GM23338 (cell line): ENCODE measurements around the gene CDC73. TPM values are rescaled to one million over a fixed set of nuclear protein-coding genes. Genes with fewer than 3 reads are reported as not detected.

Experiments
- ATAC-seq: fragments of 200-7000 bp; cut with Tn5 transposase; 3 replicates; pipeline ENCODE4 v1.9.1; 2020
- DNase-seq: peaks from one replicate; pipeline ENCODE4 v3.0.0-alpha.2; 2015; ENCODE audit warnings: low spot score
- H2AFZ ChIP-seq: fragments of 200-600 bp; sonication (generic); 2 replicates; pipeline ENCODE4 v1.8.0; 2016; ENCODE audit warnings: antibody characterized with exemption, mild to moderate bottlenecking, moderate library complexity
- H3F3A ChIP-seq: fragments of 200-600 bp; sonication (generic); replicated peaks from 2 replicates; pipeline ENCODE4 v1.8.0; 2017; ENCODE audit warnings: antibody characterized with exemption, mixed run types, low read depth
- H3K27ac ChIP-seq: fragments of 200-600 bp; sonication (generic); 2 replicates; pipeline ENCODE4 v1.6.1; 2016; ENCODE audit warnings: low read depth
- H3K27me3 ChIP-seq: fragments of 200-600 bp; sonication (generic); 2 replicates; pipeline ENCODE4 v1.8.0; 2016; ENCODE audit warnings: mild to moderate bottlenecking, mixed run types, moderate library complexity; ENCODE audit not compliant: insufficient read depth
- H3K36me3 ChIP-seq: fragments of 200-600 bp; sonication (generic); 2 replicates; pipeline ENCODE4 v1.8.0; 2016; ENCODE audit warnings: mild to moderate bottlenecking; ENCODE audit not compliant: insufficient read depth
- H3K4me1 ChIP-seq: fragments of 200-600 bp; sonication (generic); 2 replicates; pipeline ENCODE4 v1.8.0; 2016; ENCODE audit warnings: mild to moderate bottlenecking, moderate library complexity; ENCODE audit not compliant: insufficient read depth
- H3K4me2 ChIP-seq: fragments of 200-600 bp; sonication (generic); 2 replicates; pipeline ENCODE4 v1.7.1; 2017; ENCODE audit warnings: mixed run types
- H3K4me3 ChIP-seq: fragments of 200-600 bp; sonication (generic); 2 replicates; pipeline ENCODE4 v1.6.1; 2016; ENCODE audit warnings: mixed run types
- H3K79me2 ChIP-seq: fragments of 200-600 bp; sonication (generic); replicated peaks from 2 replicates; pipeline ENCODE4 v1.8.0; 2017; ENCODE audit warnings: mild to moderate bottlenecking; ENCODE audit not compliant: insufficient read depth
- H3K9me2 ChIP-seq: fragments of 200-600 bp; sonication (generic); 2 replicates; pipeline ENCODE4 v1.8.0; 2017; ENCODE audit not compliant: insufficient read depth
- H4K20me1 ChIP-seq: fragments of 200-600 bp; sonication (generic); replicated peaks from 2 replicates; pipeline ENCODE4 v1.8.0; 2017; ENCODE audit warnings: mild to moderate bottlenecking; ENCODE audit not compliant: insufficient read depth
- H3K27ac Mint-ChIP-seq: 2 replicates; pipeline ENCODE4 v1.8.0; 2020; ENCODE audit warnings: inconsistent platforms, mild to moderate bottlenecking, moderate library complexity, mixed read lengths
- H3K27me3 Mint-ChIP-seq: 3 replicates; pipeline ENCODE4 v1.8.0; 2022; ENCODE audit warnings: low read depth, mild to moderate bottlenecking, moderate library complexity, mixed read lengths, inconsistent platforms; ENCODE audit not compliant: insufficient read depth, poor library complexity
- H3K36me3 Mint-ChIP-seq: 3 replicates; pipeline ENCODE4 v1.8.0; 2021; ENCODE audit warnings: low read depth, mild to moderate bottlenecking, inconsistent platforms, moderate library complexity, mixed read lengths
- H3K4me1 Mint-ChIP-seq: 3 replicates; pipeline ENCODE4 v1.8.0; 2020; ENCODE audit warnings: mild to moderate bottlenecking, inconsistent platforms, mixed read lengths
- H3K4me3 Mint-ChIP-seq: 3 replicates; pipeline ENCODE4 v1.8.0; 2021; ENCODE audit warnings: moderate library complexity, mild to moderate bottlenecking, inconsistent platforms, mixed read lengths
- H3K9me3 Mint-ChIP-seq: 3 replicates; pipeline ENCODE4 v1.8.0; 2020; ENCODE audit warnings: moderate library complexity, mild to moderate bottlenecking, inconsistent platforms, mixed read lengths
- CREB1 ChIP-seq: fragments of 250-450 bp; sonication (Bioruptor Pico); IDR thresholded peaks from 2 replicates; pipeline ENCODE4 v1.5.0; 2020; ENCODE audit warnings: low read depth, mild to moderate bottlenecking, moderate library complexity
- CTCF ChIP-seq, 2 experiments: fragments of 200-600 bp in 1 of 2; sonication (generic) in 1 of 2; conservative IDR thresholded peaks; 2 replicates each; pipeline versions ENCODE4 v1.5.1 to v1.6.1; 2016 to 2017; ENCODE audit warnings: antibody characterized with exemption in 2 of 2, low read depth in 2 of 2, mild to moderate bottlenecking in 2 of 2, moderate library complexity in 1 of 2
- EZH2 ChIP-seq: fragments of 200-600 bp; sonication (generic); IDR thresholded peaks from one replicate; pipeline ENCODE4 v1.8.0; 2017; ENCODE audit warnings: antibody characterized with exemption, mild to moderate bottlenecking, low read depth; ENCODE audit not compliant: unreplicated experiment
- EZH2phosphoT487 ChIP-seq: fragments of 200-600 bp; sonication (generic); IDR thresholded peaks from one replicate; pipeline ENCODE4 v1.8.1; 2018; ENCODE audit warnings: antibody characterized with exemption; ENCODE audit not compliant: unreplicated experiment
- JUNB ChIP-seq: IDR thresholded peaks from one replicate; pipeline ENCODE4 v1.6.1; 2016; ENCODE audit warnings: antibody characterized with exemption; ENCODE audit not compliant: unreplicated experiment
- NANOG ChIP-seq: IDR thresholded peaks from 2 replicates; pipeline ENCODE4 v1.6.1; 2016; ENCODE audit warnings: antibody characterized with exemption, borderline replicate concordance
- ZNF462 ChIP-seq: fragments of 250-450 bp; sonication (Bioruptor Pico); IDR thresholded peaks from 2 replicates; pipeline ENCODE4 v1.5.0; 2020; ENCODE audit warnings: mild to moderate bottlenecking, moderate library complexity
- polyA plus RNA-seq: library from polyadenylated mRNA; unstranded; fragments of >200 nt; fragmentation: Nextera tagmentation; extraction: Ambion mirVana; gene quantifications from 2 replicates; pipeline ENCODE4 v1.2.1, GENCODE V29; 2016
- total RNA-seq: library from RNA; depleted of rRNA; stranded (reverse); fragments of >200 nt; shearing (Covaris generic); gene quantifications from 2 replicates; pipeline ENCODE4 v1.2.3, GENCODE V29; 2014

CDC73 gene
- total and polyA plus RNA-seq, 2 experiments from 2014 or later, result 40.4 to 63.2 TPM

- TF ChIP-seq ZNF462 (CRISPR knock-in tag) (no peak), EZH2phosphoT487 (no peak), JUNB (no peak), CREB1 (no peak), CTCF (conservative IDR thresholded peaks at IDR 0.05; ENCODE audit: low read depth in 2 of 2) (no peak), EZH2 (no peak)
Observed at GRCh38 chr1:193108471-193108870, 13.4 kb upstream of the CDC73 start (continued).

- Histone ChIP-seq H3K27me3 (no peaks in the 10 kb centered on the region), H3K9me2 (no peaks in the 10 kb centered on the region), H3K4me2 (no peak overlapping the region), H3K27ac (no peak overlapping the region), H4K20me1 (no peaks in the 10 kb centered on the region), H3K79me2 (no peaks in the 10 kb centered on the region), H3K36me3 (no peaks in the 10 kb centered on the region), H2AFZ (no peak overlapping the region), H3F3A (peaks cover 4% of the 10 kb centered on the region), H3K4me3 (no peak overlapping the region), H3K4me1 (peaks cover 22% of the 10 kb centered on the region)
- no peaks in the 10 kb centered on the region for H3K9me3 Mint-ChIP-seq
- TF ChIP-seq NANOG, result no peak
- TF ChIP-seq CREB1, result no peak
- ATAC-seq (no peak), DNase-seq (no peak)
- H3K27ac Mint-ChIP-seq, result no peak overlapping the region
- no peak overlapping the region for H3K4me3 Mint-ChIP-seq
- peaks cover 2% of the 10 kb centered on the region for H3K27me3 Mint-ChIP-seq
- H3K4me1 Mint-ChIP-seq, result peaks cover 46% of the 10 kb centered on the region
- no peaks in the 10 kb centered on the region for H3K36me3 Mint-ChIP-seq
Observed at GRCh38 chr1:193109619-193110018, 12.2 kb upstream of the CDC73 start.
